Fibroblast of pulmonary artery (primary cell): ENCODE measurements around the gene IFNL2.
"Not testable (repeated sequence)": the region's sequence is repeated elsewhere in the genome, so short reads cannot be mapped to it uniquely, and the experiment has no call there.

Source experiments
- DNase-seq: peaks from one replicate; pipeline ENCODE4 v3.0.0-alpha.2; 2010; ENCODE audit warnings: low read depth
- H3K4me3 ChIP-seq: replicated peaks from 2 replicates; pipeline ENCODE4 v1.5.1; 2011; ENCODE audit warnings: low read depth, mild to moderate bottlenecking, control low read depth, low read length, moderate library complexity
- TF ChIP-seq, protein P1 (sequence below): IDR thresholded peaks from 2 replicates; pipeline ENCODE4 v1.5.1; 2011; ENCODE audit warnings: mild to moderate bottlenecking, control low read depth, low read length, inconsistent platforms; ENCODE audit errors: missing control alignments

Gene IFNL2

DNA sequence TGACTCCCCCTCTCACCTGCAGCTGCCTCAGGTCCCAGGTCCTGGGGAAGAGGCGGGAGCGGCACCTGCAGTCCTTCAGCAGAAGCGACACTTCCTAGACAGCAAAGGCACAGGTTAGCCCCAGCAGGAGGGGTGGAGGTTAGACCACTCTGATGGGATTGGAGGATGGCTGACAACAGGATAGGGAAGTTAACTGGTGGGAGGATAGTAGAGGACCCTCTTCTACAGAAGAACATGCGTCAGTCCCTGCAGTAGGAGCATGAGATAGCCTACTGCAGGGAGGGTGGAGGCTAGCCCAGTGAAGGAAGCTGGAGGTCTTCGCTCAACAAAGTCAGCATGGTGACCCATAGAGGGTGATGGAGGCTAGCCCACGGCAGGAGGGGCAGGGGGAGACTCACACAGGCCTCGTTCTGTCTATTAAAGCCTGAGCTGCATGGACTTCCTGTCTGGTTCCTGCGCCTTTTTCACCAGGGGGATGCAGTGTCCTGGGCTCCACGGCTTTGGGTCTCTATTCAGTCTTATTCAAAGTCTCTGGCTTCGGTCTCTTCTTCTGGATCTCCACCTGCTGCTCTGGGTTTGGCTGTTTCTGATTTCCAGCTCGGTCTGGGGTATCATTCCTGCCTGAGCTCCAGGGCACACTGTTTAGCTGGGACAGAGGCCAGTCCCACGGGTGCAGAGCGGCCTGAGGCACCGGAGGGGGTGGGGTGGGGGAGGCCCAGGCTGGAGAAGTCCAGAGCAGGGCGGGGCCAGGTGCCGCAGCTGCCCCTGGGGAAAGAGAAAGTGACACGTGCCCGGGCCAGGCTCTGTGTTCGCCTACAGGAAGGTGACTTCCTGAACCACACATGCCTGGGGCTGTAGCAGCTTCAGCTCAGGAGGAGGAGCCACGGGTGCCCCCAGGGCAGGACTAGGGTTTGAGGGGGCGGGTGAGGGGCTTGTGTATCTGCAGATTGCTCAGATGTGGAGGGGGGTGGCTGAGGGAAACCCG lies 30.7 kb upstream of the IFNL2 start:
- no peak overlapping the region for H3K4me3 ChIP-seq
- no peak for DNase-seq
- TF ChIP-seq, protein P1, sequence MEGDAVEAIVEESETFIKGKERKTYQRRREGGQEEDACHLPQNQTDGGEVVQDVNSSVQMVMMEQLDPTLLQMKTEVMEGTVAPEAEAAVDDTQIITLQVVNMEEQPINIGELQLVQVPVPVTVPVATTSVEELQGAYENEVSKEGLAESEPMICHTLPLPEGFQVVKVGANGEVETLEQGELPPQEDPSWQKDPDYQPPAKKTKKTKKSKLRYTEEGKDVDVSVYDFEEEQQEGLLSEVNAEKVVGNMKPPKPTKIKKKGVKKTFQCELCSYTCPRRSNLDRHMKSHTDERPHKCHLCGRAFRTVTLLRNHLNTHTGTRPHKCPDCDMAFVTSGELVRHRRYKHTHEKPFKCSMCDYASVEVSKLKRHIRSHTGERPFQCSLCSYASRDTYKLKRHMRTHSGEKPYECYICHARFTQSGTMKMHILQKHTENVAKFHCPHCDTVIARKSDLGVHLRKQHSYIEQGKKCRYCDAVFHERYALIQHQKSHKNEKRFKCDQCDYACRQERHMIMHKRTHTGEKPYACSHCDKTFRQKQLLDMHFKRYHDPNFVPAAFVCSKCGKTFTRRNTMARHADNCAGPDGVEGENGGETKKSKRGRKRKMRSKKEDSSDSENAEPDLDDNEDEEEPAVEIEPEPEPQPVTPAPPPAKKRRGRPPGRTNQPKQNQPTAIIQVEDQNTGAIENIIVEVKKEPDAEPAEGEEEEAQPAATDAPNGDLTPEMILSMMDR = no peak

DNA sequence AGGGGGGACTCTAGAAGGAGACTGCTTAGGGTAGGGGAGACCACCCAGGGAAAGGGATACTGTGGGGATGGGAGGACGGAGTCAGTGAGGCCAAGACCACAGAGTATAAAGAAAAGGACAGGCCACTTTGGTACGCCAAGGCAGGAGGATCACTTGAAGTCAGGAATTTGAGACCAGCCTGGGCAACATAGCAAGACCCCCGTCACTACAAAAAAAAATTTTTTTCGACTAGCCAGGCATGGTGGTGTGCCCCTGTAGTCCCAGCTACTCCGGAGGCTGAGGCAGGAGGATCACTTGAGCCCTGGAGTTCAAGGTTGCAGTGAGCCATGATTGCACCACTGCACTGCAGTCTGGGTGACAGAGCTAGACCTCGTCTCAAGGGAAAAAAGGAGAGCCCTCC lies 30.0 kb upstream of the IFNL2 start:
- H3K4me3 ChIP-seq = no peak overlapping the region
- DNase-seq = no peak
- TF ChIP-seq, protein P1 = no peak

DNA sequence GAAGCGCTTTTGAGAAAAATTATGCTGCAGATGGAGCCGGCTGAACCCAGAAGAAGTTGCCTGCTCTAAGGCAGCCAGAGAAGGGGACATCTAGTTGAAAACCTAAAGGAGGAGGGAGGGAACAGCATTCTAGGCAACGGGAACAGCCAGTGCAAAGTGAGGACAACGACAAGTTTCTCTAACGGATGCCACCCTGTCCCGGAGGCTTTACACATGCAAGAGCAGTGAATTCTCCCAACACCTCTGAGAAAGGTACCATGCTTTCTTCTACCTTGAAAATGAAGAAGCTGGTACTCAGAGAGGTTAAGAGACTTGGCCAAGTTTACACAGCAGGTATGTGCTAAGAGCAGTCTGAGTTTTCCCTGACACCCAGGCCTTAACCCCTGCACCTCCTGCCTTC lies 29.3 kb upstream of the IFNL2 start:
- TF ChIP-seq, protein P1 = no peak
- H3K4me3 ChIP-seq = no peak overlapping the region
- no peak for DNase-seq

DNA sequence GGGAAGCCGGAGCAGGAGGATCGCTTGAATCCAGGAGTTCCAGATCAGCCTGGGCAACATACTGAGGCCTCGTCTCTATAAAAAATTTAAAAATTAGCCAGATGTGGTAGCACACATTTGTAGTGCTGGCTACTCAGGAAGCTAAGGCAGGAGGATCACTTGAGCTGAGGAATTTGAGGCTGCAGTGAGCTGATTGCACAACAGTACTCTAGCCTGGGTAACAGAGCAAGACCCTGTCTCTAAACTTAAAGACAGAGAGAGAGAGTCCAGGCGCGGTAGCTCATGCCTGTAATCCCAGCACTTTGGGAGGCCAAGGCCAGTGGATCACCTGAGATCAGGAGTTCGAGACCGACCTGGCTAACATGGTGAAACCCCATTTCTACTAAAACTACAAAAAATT lies 27.8 kb upstream of the IFNL2 start:
- no peak for DNase-seq
- H3K4me3 ChIP-seq = no peak overlapping the region

DNA sequence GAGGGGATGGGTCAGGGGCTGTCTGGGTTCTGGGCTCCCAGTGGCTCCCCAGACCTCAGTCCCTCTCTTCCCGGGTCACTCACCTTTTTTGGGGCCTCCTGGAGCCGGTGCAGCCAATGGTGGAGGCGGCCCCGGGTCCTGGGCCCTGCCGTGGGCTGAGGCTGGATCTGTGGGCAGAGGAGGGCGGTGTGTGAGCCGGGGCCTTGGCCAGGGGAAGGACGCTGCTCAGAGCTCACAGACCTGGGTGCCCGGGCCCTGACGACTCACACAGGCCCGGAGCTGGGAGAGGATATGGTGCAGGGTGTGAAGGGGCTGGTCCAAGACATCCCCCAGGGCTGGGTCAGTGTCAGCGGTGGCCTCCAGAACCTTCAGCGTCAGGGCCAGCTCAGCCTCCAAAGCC lies 24.5 kb upstream of the IFNL2 start:
- not testable (repeated sequence) for H3K4me3 ChIP-seq

More for the DNA sequence above, 27.8 kb upstream of the IFNL2 start:
- TF ChIP-seq, protein P1 = no peak

DNA sequence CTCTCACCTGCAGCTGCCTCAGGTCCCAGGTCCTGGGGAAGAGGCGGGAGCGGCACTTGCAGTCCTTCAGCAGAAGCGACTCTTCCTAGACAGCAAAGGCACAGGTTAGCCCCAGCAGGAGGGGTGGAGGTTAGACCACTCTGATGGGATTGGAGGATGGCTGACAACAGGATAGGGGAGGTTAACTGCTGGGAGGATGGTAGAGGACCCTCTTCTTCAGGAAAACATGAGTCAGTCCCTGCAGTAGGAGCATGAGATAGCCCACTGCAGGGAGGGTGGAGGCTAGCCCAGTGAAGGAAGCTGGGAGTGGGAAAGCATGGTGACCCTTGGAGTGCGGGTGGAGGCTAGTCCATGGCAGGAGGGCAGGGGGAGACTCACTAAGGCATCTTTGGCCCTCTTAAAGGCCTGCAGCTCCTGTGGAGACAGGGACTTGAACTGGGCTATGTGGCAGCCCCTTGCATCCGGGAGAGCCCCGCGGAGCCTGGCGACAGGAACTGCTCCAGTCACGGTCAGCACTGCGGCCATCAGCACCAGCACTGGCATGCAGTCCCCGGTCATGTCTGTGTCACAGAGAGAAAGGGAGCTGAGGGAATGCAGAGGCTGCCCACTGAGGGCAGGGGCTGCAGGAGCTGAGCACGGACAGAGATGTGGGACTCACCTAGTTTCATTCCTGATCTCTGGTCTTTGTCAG lies 23.6 kb upstream of the IFNL2 start, which contains the start of gene IFNL3:
IFNL3 (minus strand) TSS at position 597 of the 691 bp plus-strand sequence; CDS start at position 558, 39 bp downstream.
- not testable (repeated sequence) for H3K4me3 ChIP-seq, DNase-seq

More for the DNA sequence above, 24.5 kb upstream of the IFNL2 start:
- not testable (repeated sequence) for DNase-seq

DNA sequence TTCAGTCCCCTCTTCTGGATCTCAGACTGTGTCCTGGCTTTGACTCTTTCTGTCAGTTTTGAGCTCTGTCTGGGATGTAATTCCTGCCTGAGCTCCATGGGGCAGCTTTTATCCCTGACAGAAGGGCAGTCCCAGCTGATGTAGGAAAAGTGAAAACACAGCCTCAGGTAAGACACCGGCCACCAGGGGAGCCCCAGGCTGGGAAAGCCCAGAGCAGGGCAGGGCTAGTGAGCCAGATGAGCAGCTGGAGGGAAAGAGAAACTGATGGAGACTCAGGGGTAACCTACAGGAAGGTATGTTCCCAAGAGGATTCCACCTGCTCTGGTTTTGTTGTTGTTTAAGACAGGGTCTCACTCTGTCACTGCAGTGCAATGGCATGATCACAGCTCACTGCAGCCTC lies 23.0 kb upstream of the IFNL2 start:
- DNase-seq, H3K4me3 ChIP-seq: not testable (repeated sequence)

DNA sequence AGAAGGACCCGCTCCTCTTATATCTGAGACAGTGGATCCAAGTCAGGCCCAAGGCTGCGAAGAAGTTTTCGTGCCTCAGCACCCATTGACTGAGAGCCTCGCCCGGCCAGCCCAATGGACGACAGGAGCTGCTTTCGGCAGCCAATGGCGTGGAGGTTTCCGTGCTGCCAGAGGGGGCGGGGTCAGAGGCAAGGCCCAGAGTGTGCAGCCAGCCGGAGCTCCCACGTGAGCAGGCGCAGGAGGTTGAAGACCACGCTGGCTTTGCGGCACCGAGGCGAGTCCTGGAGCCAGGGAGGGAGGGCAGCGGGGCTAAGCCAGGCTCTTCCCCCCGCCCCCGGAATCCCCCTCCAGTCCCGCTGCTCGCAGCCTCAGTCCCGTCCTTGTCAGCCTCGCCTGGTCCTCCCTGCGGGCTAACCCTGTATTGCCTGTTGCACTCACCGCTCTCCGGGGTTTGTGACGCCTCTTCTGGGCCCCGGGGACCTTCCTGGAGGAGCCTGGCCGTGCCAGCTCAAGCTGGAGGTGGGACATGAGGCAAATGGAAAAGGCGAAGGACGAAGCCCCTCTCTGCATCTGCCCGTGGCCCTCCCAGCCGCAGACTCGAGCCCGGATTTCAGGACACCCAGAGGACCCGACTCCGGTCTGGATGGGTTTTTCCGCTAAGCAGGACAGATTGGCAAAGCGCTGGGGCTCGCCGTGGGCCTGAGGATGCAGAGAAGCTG lies 21.1 kb upstream of the IFNL2 start:
- TF ChIP-seq, protein P1 = no peak
- H3K4me3 ChIP-seq = no peak overlapping the region
- no peak for DNase-seq
